GM19395 (cell line): Measurements from ENCODE around the gene DLG2.

ENCODE experiments used
- ATAC-seq: cut with Tn5 transposase; IDR thresholded peaks from one replicate; pipeline ENCODE4 v1.9.1; 2021; ENCODE audit warnings: mild to moderate bottlenecking, moderate library complexity; ENCODE audit not compliant: unreplicated experiment

DLG2 gene

GRCh38 chr11:83852012-83852411 lies 1775.1 kb downstream of the DLG2 start:
- ATAC-seq: no peak

- no peak for ATAC-seq
Observed at GRCh38 chr11:83847467-83848034, 1779.6 kb downstream of the DLG2 start.

GRCh38 chr11:83845797-83846196 lies 1781.3 kb downstream of the DLG2 start:
- no peak for ATAC-seq

GRCh38 chr11:83840326-83840725 lies 1786.8 kb downstream of the DLG2 start:
- ATAC-seq: no peak

GRCh38 chr11:83836883-83837654 lies 1790.1 kb downstream of the DLG2 start:
- peak; percentile 82 for ATAC-seq

- no peak for ATAC-seq
Observed at GRCh38 chr11:83836065-83836464, 1791.1 kb downstream of the DLG2 start.

- peak; percentile 82 for ATAC-seq
Observed at GRCh38 chr11:83835423-83835822, 1791.7 kb downstream of the DLG2 start.

GRCh38 chr11:83831929-83832328 lies 1795.2 kb downstream of the DLG2 start:
- no peak for ATAC-seq

GRCh38 chr11:83827940-83828554 lies 1799.1 kb downstream of the DLG2 start:
- ATAC-seq: peak; percentile 73

GRCh38 chr11:83827520-83827919 lies 1799.6 kb downstream of the DLG2 start:
- no peak for ATAC-seq

- ATAC-seq: no peak
Observed at GRCh38 chr11:83826078-83826477, 1801.1 kb downstream of the DLG2 start.

- no peak for ATAC-seq
Observed at GRCh38 chr11:83823461-83824025, 1803.6 kb downstream of the DLG2 start.

- ATAC-seq: no peak
Observed at GRCh38 chr11:83819931-83820549, 1807.1 kb downstream of the DLG2 start.

- ATAC-seq: no peak
Observed at GRCh38 chr11:83818349-83818748, 1808.8 kb downstream of the DLG2 start.

- ATAC-seq: no peak
Observed at GRCh38 chr11:83816572-83817187, 1810.5 kb downstream of the DLG2 start.

- no peak for ATAC-seq
Observed at GRCh38 chr11:83815736-83816135, 1811.4 kb downstream of the DLG2 start.

GRCh38 chr11:83813296-83813695 lies 1813.8 kb downstream of the DLG2 start:
- no peak for ATAC-seq

GRCh38 chr11:83809274-83809673 lies 1817.9 kb downstream of the DLG2 start:
- no peak for ATAC-seq

- ATAC-seq: no peak
Observed at GRCh38 chr11:83801799-83802198, 1825.3 kb downstream of the DLG2 start.

- no peak for ATAC-seq
Observed at GRCh38 chr11:83793310-83793709, 1833.8 kb downstream of the DLG2 start.

GRCh38 chr11:83791557-83791956 lies 1835.6 kb downstream of the DLG2 start:
- ATAC-seq: no peak
